Activated CD8-positive, alpha-beta memory T cell treated with anti-CD3 and anti-CD28 coated beads, Interleukin-2, amount 50 U/mL, for 1 hour (primary cell): ENCODE results near the gene MND1.

ENCODE experiments used
- DNase-seq: peaks from one replicate; pipeline ENCODE4 v3.0.0-alpha.2; 2020; ENCODE audit errors: extremely low read depth

MND1 gene

DNA sequence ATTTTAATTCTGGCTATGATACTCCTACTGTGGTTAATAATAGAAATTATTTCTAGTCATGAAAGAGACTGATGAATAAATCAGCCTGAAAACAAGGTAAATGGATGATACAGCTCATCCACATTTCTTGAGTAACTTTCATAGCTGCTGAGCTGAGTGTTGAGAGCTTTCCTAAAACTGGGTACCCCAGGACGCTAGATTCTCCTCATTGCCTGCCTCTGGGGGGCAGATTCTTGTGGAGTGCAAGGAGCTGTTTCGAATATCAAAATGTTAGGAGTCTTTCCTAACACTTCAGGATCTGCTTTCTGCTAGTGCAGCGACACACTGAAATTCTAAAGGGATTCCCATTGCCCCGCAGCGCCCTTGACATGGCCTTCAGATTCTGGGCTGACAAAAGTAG lies 2.1 kb downstream of the MND1 start:
- DNase-seq = no peak

GRCh38 chr4:153347117-153347516 lies 2.6 kb downstream of the MND1 start:
- DNase-seq = no peak

GRCh38 chr4:153348006-153348405 lies 3.5 kb downstream of the MND1 start:
- DNase-seq = no peak

DNA sequence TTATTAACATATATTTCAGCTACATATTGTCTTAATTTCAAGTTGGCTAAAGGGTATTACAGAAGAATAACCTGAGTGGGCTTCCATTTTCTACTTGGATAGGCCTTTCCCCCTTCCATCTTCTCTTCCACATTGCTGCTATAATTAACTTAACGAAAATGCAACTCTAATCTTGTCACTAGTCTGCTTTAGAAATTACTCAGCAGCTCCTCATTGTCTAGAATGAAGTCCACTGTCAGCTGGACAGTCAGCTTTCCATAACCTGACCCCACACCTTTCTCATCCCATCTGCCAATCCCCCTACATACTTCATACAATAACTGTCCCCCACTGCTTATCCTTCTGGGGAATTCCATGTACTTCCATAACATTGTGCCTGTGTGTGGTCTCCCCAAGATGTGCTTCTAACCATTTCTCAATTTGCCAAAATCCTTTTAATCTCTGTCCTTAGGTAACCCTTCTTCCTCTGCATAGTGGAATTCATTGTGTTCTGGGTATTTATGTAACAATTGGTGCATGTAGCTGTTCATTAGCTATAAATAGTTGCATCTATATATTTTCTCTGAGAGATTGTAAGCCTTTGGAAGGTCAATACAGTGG lies 4.8 kb downstream of the MND1 start:
- no peak for DNase-seq

DNA sequence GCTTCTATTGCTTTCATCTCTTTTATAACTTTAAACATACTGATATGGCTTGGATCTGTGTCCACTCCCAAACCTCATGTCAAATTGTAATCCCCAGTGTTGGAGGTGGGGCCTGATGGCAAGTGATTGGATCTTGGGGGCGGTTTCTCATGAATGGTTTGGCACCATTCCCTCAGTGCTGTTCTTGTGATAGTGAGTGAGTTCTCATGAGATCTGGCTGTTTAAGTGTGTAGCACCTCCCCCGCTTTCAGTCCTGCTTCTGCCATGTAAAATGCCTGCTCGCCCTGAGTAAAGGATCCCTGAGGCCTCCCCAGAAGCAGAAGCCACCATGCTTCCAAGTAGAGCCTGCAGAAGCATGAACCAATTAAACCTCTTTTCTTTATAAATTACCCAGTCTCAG lies 17.7 kb downstream of the MND1 start:
- DNase-seq = no peak

GRCh38 chr4:153364061-153364460 lies 19.6 kb downstream of the MND1 start:
- no peak for DNase-seq

- no peak for DNase-seq
Observed at GRCh38 chr4:153365003-153365402, 20.5 kb downstream of the MND1 start.

- DNase-seq = no peak
Observed at GRCh38 chr4:153366486-153366885, 22.0 kb downstream of the MND1 start.

GRCh38 chr4:153367092-153367491 lies 22.6 kb downstream of the MND1 start:
- no peak for DNase-seq

- no peak for DNase-seq
Observed at GRCh38 chr4:153369021-153369420, 24.5 kb downstream of the MND1 start.

DNA sequence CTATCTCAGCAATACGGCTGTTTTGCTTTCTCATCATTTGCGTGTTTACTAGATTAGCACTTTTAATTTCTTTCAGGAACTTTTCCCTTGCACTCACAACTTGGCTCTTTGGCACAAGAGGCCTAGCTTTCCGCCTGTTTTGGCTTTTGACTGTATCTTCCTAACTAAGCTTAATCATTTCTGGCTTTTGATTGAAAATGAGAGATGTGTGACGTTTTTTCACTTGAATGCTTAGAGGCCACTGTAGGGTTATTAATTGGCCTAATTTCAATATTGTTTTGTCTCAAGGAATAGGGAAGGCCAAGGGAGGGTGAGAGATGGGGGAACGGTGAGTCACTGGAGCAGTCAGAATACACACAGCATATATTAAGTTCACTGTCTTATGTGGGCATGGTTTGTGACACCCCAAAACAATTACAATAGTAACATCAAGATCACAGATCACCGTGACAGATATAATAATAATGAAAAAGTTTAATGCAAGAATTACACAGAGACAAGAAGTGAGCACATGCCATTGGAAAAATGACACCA lies 27.3 kb downstream of the MND1 start:
- no peak for DNase-seq

DNA sequence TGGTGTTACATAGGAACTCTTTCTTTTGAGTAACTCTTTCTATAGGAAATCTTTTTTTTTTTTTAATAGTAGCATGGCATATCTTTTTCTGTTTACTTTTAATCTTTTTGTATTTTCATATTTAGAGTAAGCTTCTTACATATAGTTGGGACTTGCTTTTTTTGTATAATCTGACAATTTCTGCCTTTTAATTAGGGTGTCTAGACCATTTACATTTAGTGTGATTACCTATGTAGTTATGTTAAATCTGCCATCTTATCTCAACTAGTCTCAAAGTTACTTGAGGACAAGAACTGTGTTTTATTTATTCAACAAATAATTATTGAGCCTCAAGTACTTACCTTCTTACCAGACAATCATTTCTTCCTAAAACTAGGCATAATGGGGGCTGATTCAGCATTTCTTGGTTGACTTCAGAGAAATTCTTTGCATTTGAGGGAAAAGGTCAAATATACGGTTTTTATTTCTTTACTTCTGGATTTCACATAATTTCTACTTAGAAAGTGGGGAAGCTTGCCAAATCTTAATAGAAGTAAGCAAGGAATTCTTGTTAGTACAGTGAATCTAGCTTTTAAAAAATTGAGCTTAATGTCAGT lies 28.6 kb downstream of the MND1 start:
- DNase-seq = no peak

DNA sequence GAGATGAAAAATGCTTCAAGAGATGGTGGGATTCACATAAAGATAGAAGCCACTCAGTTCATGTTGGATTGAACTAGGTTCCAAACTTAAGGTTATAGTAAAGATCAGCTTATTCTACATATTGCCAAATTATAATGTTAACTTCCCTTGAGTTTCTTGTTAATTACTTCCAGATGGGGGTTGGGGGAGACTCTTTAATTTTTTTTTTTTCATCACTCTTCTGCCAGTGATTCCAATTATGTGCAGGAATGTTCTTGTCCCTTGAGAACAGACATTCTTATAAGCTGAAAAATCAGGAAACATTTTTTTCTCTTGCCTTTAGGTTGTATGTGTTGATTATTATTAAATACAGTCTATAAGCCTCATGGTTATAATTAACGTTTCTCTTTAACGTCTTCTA lies 30.0 kb downstream of the MND1 start:
- DNase-seq = no peak

GRCh38 chr4:153375303-153375702 lies 30.8 kb downstream of the MND1 start:
- DNase-seq = no peak

DNA sequence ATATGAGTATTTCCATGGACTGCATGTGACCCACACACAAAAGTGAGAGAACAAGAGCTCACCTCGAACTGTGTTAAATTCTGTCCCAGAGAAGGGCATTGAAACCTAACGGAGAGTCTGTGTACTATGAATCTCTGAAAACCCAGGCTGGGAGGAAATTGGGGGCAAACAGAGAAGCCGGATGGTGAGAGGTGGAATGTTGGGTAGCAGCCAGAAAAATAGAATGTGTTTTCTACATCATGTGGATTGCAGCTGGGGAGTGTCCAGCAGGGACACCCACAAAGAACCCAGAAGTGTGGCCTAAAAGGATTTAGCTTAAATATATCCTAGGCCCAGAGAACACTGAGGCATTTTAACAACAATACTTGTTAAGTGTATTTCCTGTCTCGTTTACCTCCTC lies 38.6 kb downstream of the MND1 start:
- DNase-seq = no peak

DNA sequence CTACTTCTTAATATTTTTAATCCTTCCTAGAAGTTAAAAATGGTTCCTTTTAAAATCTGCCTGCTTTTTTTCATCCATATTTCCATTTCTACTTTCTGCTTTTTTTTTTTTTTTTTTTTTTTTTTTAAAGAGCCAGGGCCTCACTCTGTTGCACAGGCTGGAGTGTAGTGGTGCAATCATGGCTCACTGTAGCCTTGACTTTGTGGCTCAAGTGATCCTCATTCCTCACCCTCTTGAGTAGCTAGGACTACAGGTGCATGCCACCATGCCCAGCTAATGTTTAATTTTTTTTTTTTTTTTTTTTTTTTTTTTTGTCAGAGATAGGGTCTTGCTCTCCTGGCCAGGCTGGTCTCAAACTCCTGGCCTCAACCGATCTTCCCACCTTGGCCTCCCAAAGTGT lies 39.7 kb downstream of the MND1 start:
- DNase-seq = no peak

- no peak for DNase-seq
Observed at GRCh38 chr4:153385784-153386183, 41.3 kb downstream of the MND1 start.

DNA sequence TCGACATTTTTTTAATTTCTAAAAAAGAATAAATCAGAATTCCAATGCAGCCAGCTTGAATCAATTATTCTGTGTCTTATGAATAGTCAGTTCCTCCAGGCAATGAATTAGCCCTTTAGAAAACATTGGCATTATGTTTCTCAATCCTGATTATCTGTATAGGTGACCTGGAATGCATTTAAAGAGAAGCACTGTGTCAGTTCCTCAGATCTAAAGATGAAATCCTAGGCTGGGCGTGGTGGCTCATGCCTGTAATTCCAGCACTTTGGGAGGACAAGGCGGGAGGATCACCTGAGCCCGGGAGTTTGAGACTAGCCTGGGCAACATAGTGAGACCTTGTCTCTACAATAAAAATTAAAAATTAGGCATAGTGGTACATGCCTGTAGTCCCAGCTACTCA lies 43.5 kb downstream of the MND1 start:
- no peak for DNase-seq

- DNase-seq = no peak
Observed at GRCh38 chr4:153393397-153393796, 48.9 kb downstream of the MND1 start.

- no peak for DNase-seq
Observed at GRCh38 chr4:153394945-153395344, 50.5 kb downstream of the MND1 start.

DNA sequence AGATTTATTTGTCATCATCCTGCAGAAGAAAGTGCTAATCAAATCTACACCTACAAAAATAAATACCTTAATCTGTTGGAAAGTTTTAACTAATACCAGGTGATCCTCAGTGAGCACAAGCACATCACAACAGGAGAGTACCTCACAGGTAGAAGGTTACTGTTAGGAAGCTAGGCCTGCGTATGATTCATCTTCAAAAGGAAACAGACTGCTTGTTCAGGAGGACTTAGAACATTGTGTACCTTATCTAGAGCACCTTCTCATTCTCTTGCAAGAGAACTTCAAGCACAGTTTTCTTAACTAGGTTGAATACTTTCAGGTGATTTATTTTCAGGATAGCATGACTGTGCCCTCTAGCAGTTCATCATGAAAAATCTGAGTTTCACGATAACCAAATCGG lies 54.2 kb downstream of the MND1 start:
- DNase-seq = no peak

DNA sequence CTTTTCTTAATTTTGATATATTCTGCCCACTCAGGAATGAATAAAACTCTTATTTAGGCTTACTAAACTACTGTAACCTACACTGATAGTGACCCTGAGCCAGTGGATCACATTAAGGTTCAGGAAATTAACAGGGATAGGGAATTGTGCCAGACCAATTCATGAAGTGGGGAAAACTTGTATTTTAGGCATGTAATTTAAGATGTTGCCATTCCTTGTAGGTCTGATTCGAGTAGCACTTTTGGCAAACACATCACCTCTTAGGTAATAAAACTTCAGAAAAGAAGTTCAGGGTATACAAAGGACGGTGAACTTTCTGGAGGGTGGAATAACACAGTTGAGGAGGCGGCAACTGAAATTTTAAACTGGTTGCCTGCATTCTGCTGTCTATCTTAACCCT lies 54.9 kb downstream of the MND1 start:
- DNase-seq = no peak

GRCh38 chr4:153401501-153401900 lies 57.0 kb downstream of the MND1 start:
- no peak for DNase-seq

- DNase-seq = no peak
Observed at GRCh38 chr4:153402366-153402765, 57.9 kb downstream of the MND1 start.
